Activated naive CD4-positive, alpha-beta T cell treated with anti-CD3 and anti-CD28 coated beads, Interleukin-2, amount 50 U/mL, for 24 hours (primary cell): ENCODE data around the gene LRRC4C.

Experiments
- H3K27ac Mint-ChIP-seq: one replicate; pipeline ENCODE4 v1.8.0; 2021; ENCODE audit warnings: mild to moderate bottlenecking, mixed read lengths
- H3K27me3 Mint-ChIP-seq: one replicate; pipeline ENCODE4 v1.8.0; 2021; ENCODE audit warnings: mixed read lengths
- H3K36me3 Mint-ChIP-seq: one replicate; pipeline ENCODE4 v1.8.0; 2021; ENCODE audit warnings: mixed read lengths
- H3K4me1 Mint-ChIP-seq: one replicate; pipeline ENCODE4 v1.8.0; 2021; ENCODE audit warnings: mixed read lengths
- H3K4me3 Mint-ChIP-seq: one replicate; pipeline ENCODE4 v1.8.0; 2021; ENCODE audit warnings: mild to moderate bottlenecking, mixed read lengths
- H3K9me3 Mint-ChIP-seq: one replicate; pipeline ENCODE4 v1.8.0; 2021; ENCODE audit warnings: mixed read lengths

LRRC4C gene

DNA sequence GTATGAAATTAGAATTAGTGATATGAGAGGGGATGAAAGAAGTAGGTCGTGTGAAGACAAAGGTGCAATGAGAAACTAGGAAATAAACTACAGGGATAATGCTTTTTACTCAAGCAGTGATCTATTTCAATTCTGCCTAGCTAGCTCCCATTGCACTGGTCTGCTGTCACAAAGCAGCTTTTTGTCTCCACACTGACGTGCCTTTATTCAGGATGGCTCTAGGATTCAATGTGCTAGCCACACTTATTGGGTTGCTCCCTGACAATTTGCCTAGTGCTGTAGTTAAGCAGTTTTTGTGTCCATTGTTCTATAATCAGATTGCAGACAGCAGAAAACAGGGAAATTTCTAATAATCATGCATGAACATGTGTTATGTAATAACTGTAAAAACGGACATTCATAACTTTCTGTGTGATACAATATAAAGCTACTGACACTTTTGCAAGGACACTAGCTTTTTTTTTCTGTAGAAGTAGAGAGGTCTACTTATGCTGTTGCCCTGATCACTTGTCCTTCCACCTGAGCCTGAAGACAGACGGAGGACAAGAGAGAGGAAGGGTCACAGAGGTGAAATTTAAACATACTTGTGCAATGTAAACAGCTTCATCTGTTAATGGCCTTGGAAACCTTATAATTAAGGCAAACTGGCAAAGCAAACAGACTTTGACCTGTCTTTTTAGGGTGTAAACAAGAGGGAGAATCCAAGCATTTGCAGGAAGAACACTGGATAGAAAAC lies 269.6 kb downstream of the LRRC4C start:
- Mint-ChIP-seq H3K4me3 (no peak overlapping the region), H3K36me3 (no peaks in the 10 kb centered on the region), H3K4me1 (no peaks in the 10 kb centered on the region), H3K27ac (no peak overlapping the region), H3K9me3 (peaks cover 12% of the 10 kb centered on the region), H3K27me3 (no peaks in the 10 kb centered on the region)

DNA sequence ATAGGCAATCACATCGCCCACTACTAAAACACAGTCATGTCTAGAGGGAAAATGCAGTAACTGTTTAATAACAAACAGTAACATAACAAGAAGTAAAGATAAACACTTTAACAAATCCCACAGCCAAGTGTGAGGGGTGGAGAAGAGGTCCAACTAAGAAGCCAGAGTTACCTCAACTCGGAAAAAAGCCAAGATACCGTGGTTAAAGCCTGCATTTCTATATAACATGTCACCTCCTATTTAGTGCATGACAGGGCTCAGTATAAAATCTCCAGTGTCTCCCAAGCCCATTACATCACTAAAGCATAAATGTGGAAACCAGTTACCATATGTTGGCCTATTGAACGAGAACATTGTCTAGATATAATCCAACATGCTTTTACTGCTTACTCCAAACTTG lies 281.7 kb downstream of the LRRC4C start:
- H3K4me1 Mint-ChIP-seq = no peaks in the 10 kb centered on the region
- H3K27me3 Mint-ChIP-seq = no peaks in the 10 kb centered on the region
- H3K4me3 Mint-ChIP-seq = no peak overlapping the region
- H3K9me3 Mint-ChIP-seq = peaks cover 9% of the 10 kb centered on the region
- H3K27ac Mint-ChIP-seq = no peak overlapping the region
- H3K36me3 Mint-ChIP-seq = no peaks in the 10 kb centered on the region

DNA sequence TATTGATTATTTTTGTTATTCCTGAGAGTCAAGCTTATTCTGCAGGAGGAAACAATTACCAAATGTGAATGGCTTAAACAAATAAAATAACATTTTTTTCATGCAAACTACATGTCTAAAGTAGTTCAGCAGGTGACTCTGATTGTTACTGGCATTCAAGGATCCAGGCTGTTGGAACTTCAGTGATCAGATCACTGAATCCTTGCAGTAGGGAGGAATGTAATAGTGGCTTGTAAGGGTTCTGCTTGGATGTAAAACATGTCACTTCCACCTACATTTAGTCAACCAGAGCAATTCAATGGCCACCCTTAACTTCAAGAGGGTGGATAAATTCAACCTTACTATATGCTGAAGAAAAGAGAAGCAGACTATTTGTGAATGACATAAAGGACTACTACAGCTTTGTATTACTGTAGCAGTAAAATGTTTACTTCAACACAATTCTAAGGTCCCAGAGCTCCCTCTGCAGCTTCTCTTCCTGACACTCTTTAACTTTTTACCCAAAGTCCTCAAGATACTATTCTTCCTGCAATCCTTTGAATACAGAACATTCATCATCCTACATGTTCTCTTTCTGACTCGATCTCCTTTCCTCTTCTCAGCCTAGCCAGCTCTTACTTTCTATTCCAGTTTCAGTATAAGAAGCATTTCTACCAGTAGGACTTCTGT lies 284.0 kb downstream of the LRRC4C start:
- no peaks in the 10 kb centered on the region for H3K4me1 Mint-ChIP-seq
- no peaks in the 10 kb centered on the region for H3K36me3 Mint-ChIP-seq
- no peak overlapping the region for H3K27ac Mint-ChIP-seq
- no peaks in the 10 kb centered on the region for H3K27me3 Mint-ChIP-seq
- H3K9me3 Mint-ChIP-seq = peaks cover 9% of the 10 kb centered on the region
- H3K4me3 Mint-ChIP-seq = no peak overlapping the region

DNA sequence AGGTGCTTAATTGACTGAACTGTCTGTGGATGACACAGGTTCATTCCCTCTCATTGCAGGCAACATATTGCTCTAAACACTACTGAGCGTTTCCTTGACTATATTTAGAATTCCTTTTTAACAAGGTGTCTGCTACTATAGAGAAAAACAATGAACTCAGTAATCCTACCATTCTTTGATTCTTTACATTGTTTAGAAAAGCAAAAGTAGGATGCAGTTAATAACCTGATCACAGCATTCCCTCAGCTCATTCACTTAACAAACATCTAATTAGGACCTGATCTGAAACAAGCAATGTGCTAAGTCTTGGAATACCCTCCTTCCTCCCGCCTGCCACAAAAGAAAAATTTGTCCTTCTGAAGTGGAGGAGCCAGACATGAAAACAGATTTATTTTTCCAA lies 313.1 kb downstream of the LRRC4C start:
- Mint-ChIP-seq H3K36me3 (no peaks in the 10 kb centered on the region), H3K4me3 (no peak overlapping the region), H3K27ac (no peak overlapping the region), H3K27me3 (no peaks in the 10 kb centered on the region), H3K4me1 (no peaks in the 10 kb centered on the region), H3K9me3 (no peaks in the 10 kb centered on the region)

DNA sequence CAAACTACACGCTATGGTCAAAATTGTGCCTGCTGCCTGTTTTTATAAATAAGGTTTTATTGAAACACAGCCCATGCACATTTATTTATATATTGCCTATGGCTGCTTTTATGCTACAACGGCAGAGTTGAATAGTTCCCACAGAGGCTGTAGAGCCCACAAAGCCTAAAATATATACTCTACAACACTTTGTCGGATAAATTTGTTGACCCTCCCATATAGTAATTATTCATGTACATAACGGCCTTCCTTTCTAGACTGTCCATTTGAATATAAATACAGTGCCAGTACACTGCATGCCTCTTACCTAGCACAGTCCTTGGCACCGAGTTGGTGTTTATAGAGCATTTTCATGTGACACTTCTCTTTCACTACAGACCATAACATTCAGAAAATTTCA lies 314.0 kb downstream of the LRRC4C start:
- no peak overlapping the region for H3K27ac Mint-ChIP-seq
- no peaks in the 10 kb centered on the region for H3K27me3 Mint-ChIP-seq
- no peaks in the 10 kb centered on the region for H3K36me3 Mint-ChIP-seq
- H3K9me3 Mint-ChIP-seq = no peaks in the 10 kb centered on the region
- no peak overlapping the region for H3K4me3 Mint-ChIP-seq
- no peaks in the 10 kb centered on the region for H3K4me1 Mint-ChIP-seq

DNA sequence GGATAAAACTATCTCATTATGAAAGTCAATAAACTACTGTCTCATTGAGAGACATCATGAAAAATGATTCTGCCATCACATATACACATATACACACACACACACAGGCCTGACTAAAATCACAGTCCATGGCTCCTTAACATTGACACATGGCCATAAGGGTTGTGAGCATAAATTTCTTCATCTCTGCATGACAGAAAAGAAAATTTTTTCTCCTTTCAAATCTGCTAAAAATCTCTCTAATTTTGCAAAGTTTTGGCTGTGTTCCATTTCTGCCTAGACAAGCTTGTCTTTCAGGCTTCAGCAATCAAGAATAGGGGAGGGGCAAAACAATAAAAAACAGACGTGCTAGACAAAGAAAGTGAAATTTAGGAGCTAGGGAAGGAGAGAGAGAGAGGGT lies 324.5 kb downstream of the LRRC4C start:
- Mint-ChIP-seq H3K4me3 (no peak overlapping the region), H3K27ac (no peak overlapping the region), H3K36me3 (no peaks in the 10 kb centered on the region)

DNA sequence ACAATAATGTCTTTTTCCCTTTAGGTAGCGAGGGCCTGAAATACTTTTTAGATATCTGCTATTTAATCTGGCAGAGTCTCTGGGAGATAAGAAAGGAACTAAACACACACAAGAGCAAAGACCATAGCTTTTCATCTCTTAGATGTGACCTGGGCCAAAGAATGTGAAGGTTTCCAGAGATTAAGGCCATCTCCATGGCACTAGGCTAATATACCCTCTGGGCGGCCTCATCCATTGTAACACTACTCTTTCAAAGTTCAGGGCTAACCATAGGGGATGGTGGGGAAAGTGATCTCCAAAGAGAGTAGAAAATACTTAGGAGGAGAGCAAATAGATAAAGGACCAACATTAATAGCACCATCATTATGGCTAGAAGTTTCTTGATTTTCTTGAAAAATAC lies 326.4 kb downstream of the LRRC4C start:
- H3K36me3 Mint-ChIP-seq = no peaks in the 10 kb centered on the region
- H3K4me3 Mint-ChIP-seq = no peak overlapping the region
- no peaks in the 10 kb centered on the region for H3K27me3 Mint-ChIP-seq
- H3K9me3 Mint-ChIP-seq = no peaks in the 10 kb centered on the region
- H3K4me1 Mint-ChIP-seq = no peaks in the 10 kb centered on the region
- no peak overlapping the region for H3K27ac Mint-ChIP-seq

More for the DNA sequence above, 324.5 kb downstream of the LRRC4C start:
- no peaks in the 10 kb centered on the region for H3K27me3 Mint-ChIP-seq
- H3K9me3 Mint-ChIP-seq = no peaks in the 10 kb centered on the region
- H3K4me1 Mint-ChIP-seq = no peaks in the 10 kb centered on the region

DNA sequence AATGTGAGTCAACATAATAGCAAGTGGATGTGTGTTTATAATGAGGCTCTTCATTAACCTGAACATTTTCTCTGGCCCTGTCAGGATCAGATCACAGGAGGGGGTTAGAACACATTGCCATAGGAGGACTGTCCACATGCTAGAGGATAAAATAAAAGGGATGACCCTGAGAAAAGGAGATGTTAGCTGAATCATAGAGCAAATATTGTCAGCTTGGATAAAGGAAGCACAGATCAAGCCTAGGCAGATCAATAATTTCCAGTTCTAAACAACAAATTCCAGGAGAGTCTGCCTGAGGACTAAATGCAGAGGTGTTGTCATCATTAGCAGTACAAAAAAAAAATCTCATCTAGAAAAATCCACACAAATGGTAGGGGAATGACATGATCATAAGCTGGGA lies 337.9 kb downstream of the LRRC4C start:
- Mint-ChIP-seq H3K9me3 (no peaks in the 10 kb centered on the region), H3K4me1 (no peaks in the 10 kb centered on the region), H3K27ac (no peak overlapping the region), H3K36me3 (no peaks in the 10 kb centered on the region), H3K4me3 (no peak overlapping the region), H3K27me3 (no peaks in the 10 kb centered on the region)

DNA sequence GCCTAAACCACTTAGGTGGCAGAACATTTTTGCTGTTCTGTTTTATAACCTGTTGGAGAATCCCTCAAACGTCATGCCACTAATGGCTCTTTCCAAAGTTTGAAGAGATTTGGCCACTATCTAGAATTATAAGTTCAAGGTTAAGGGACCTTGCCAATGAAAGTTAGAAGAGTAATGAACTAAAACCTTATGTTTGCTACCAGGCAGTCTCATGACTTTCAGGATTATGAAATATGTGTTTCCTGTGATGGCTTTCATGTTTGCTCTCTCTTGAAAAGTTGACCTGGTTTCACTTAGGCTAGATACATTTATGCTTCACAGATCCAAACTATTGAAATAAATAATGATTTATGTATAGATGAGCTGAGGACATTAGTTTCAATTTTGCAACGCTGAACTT lies 340.0 kb downstream of the LRRC4C start:
- no peaks in the 10 kb centered on the region for H3K4me1 Mint-ChIP-seq
- H3K9me3 Mint-ChIP-seq = peaks cover 3% of the 10 kb centered on the region
- H3K27me3 Mint-ChIP-seq = no peaks in the 10 kb centered on the region
- no peaks in the 10 kb centered on the region for H3K36me3 Mint-ChIP-seq
- no peak overlapping the region for H3K4me3 Mint-ChIP-seq
- H3K27ac Mint-ChIP-seq = no peak overlapping the region

DNA sequence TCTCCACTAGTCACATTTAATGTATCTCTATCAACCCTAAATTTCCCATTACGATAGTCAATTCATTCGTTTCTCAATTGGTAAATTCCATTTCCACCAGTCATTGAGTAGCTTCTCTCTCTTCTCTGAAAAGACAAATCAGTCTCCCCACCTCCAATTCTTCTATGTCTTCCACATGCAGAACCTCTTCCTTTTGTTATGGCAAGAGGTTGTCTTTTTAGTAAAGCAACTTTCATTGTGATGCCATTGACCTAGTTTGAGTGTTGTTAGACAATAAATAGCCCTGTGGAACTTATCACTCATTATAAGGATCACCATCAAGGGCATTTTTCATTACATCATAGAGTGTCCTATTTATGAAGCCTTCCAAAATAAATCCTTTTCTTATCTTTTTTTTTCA lies 340.9 kb downstream of the LRRC4C start:
- H3K27ac Mint-ChIP-seq = no peak overlapping the region
- no peaks in the 10 kb centered on the region for H3K36me3 Mint-ChIP-seq
- peaks cover 4% of the 10 kb centered on the region for H3K9me3 Mint-ChIP-seq
- no peaks in the 10 kb centered on the region for H3K27me3 Mint-ChIP-seq
- H3K4me3 Mint-ChIP-seq = no peak overlapping the region
- no peaks in the 10 kb centered on the region for H3K4me1 Mint-ChIP-seq

DNA sequence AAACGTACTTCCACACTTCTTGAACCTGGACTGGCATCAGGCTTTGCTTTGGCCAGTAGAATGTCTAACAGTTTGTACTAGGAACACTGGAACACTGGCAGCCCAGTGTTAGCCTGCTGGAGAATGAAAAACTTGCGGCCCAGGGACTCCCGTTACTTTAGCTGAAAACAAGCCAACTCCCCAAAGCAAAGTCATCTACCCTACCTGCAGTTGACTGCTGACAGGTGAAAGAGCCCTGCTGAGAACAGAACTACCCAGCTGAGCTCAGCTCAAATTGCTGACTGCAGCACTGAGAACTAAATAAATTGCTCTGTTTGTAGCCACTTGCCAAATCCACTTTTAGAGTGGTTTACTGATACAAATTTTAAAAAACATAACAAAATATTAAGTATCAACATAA lies 342.5 kb downstream of the LRRC4C start:
- no peaks in the 10 kb centered on the region for H3K4me1 Mint-ChIP-seq
- no peak overlapping the region for H3K4me3 Mint-ChIP-seq
- H3K36me3 Mint-ChIP-seq = no peaks in the 10 kb centered on the region
- H3K27me3 Mint-ChIP-seq = no peaks in the 10 kb centered on the region
- H3K9me3 Mint-ChIP-seq = peaks cover 4% of the 10 kb centered on the region
- H3K27ac Mint-ChIP-seq = no peak overlapping the region

DNA sequence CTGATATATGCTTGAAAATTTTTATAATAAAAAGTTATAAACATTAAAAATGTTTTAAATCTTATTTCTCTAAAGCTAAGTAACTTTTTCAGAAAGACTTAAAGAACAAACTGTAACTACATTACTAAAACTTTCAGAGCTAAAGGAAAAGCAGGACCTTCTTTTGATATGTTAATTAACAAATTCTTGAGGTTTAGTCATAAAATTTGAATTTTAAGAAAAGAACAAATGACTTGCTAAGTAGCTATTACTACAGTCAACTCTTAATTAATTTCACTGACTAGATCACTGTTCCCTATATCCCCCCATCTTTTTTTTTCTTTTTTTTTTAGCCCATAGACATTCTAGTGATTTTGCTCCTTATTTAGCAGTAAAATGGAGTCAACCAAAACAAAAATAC lies 344.4 kb downstream of the LRRC4C start:
- Mint-ChIP-seq H3K27me3 (no peaks in the 10 kb centered on the region), H3K27ac (no peak overlapping the region), H3K36me3 (no peaks in the 10 kb centered on the region), H3K4me3 (no peak overlapping the region), H3K9me3 (peaks cover 4% of the 10 kb centered on the region), H3K4me1 (no peaks in the 10 kb centered on the region)

DNA sequence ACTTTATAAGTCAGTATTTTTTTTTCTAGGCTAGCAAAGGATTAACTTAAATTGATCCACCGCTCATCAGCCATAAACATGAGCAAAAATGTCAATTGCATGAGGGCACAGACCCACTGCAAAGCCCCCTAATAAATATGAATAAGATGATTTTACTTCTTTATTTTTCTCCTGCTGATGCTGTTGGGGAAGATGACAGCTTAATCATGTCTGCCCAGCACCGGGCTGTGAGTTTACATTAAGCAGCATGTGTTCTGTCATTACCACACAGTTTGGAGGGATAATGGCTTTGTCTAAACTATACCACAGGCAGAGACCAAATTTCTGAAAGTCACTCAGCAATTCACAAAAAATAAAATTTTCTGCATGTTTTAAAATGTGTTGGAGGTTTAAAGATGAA lies 346.3 kb downstream of the LRRC4C start:
- Mint-ChIP-seq H3K27ac (no peak overlapping the region), H3K4me1 (no peaks in the 10 kb centered on the region), H3K4me3 (no peak overlapping the region), H3K27me3 (no peaks in the 10 kb centered on the region), H3K36me3 (no peaks in the 10 kb centered on the region), H3K9me3 (peaks cover 4% of the 10 kb centered on the region)

DNA sequence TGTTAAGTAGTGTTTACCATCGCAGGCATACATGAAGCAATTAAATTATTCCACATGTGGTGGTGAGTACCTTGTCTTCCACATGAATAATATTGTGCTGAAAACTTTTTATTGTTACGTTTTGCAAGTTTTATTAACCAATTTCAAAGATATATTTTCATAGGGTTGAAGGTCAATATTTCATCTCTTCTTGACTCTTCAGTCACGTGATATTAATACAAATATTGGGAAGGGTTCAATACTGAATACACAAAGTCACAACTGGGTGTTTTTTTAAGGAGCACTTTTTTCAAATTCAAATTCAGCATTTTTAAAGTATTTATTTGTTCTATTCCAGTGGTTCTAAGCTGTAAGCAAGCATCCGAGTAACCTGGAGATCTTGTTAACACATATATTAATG lies 348.9 kb downstream of the LRRC4C start:
- H3K9me3 Mint-ChIP-seq = peaks cover 4% of the 10 kb centered on the region
- no peaks in the 10 kb centered on the region for H3K36me3 Mint-ChIP-seq
- no peak overlapping the region for H3K27ac Mint-ChIP-seq
- no peaks in the 10 kb centered on the region for H3K27me3 Mint-ChIP-seq
- H3K4me1 Mint-ChIP-seq = no peaks in the 10 kb centered on the region
- no peak overlapping the region for H3K4me3 Mint-ChIP-seq

DNA sequence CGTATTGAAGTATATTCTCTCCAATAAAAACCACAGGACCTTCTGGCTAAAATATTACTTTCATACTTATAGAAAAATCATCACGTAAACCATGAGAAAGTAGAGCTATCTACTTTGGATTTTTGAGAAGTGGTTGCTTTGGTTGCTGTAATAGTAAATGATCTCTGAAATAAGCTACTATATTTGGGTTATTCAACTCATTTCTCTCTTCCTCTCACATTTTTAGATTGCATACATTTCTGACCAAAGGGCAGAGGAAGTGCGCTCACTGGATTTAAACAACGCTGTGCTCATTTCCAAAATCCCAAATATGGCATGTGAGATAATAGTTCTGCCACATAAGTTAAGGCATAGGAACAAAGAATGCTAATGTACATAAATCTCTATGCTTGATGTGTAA lies 357.0 kb downstream of the LRRC4C start:
- Mint-ChIP-seq H3K27me3 (no peaks in the 10 kb centered on the region), H3K4me1 (no peaks in the 10 kb centered on the region)

DNA sequence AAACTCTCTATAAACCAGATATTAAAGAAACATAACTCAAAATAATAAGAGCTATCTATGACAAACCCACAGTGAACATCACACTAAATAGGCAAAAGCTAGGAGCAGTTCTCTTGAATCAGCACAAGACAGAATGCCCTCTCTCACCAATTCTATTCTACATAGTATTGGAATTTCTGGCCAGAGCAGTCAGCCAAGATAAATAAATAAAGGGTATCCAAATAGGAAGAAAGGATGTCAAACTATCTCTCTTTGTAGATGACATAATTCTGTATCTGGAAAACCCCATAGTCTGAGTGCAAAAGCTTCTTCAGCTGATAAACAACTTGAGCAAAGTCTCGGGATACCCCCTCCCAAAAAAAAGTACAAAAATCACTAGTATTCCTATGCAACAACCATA lies 359.8 kb downstream of the LRRC4C start:
- Mint-ChIP-seq H3K36me3 (no peaks in the 10 kb centered on the region), H3K27ac (no peak overlapping the region), H3K9me3 (no peaks in the 10 kb centered on the region), H3K4me3 (no peak overlapping the region), H3K27me3 (no peaks in the 10 kb centered on the region), H3K4me1 (no peaks in the 10 kb centered on the region)

More for the DNA sequence above, 357.0 kb downstream of the LRRC4C start:
- Mint-ChIP-seq H3K9me3 (no peaks in the 10 kb centered on the region), H3K4me3 (no peak overlapping the region), H3K27ac (no peak overlapping the region), H3K36me3 (no peaks in the 10 kb centered on the region)

DNA sequence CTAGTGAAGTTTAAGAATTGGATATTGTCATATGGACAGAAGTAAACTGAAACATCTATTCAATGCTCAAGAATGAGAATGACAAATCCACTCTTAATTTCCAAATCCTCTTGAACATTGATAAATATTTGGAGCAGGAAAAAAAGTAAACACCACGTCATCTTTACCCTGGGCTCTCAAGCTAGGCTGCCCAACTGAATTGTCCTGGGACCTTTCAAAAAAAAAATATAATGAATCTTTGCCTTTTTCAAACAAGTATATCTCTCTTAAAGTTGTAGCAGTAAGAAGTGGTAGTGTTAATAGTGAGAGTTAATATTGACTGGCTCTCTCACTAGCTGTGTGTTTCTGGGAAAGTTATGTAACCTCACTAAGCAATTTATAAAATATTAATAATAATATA lies 374.3 kb downstream of the LRRC4C start:
- Mint-ChIP-seq H3K4me3 (no peak overlapping the region), H3K27me3 (no peaks in the 10 kb centered on the region), H3K4me1 (no peaks in the 10 kb centered on the region), H3K27ac (no peak overlapping the region), H3K36me3 (no peaks in the 10 kb centered on the region), H3K9me3 (peaks cover 12% of the 10 kb centered on the region)
